ENCODE measurements around the gene AFM.

- TF ChIP-seq POLR2A (IDR thresholded peaks at IDR 0.05): no peak
- no peak for TF ChIP-seq CTCF (IDR thresholded peaks at IDR 0.05)
These were observed 41.6 kb downstream of the AFM start for GRCh38 chr4:73523126-73523525.

Measured in breast epithelium (tissue), 3 donors.